Stomach (tissue), 4 donors: ENCODE results near the gene RANBP1.

Experiments
- POLR2A ChIP-seq, 4 donors: fragments of 450-650 bp; IDR thresholded peaks; one replicate each; pipeline ENCODE4 v1.6.1; 2016; ENCODE audit warnings: antibody characterized with exemption in 4 of 4, control low read depth in 2 of 4, mild to moderate bottlenecking in 1 of 4, moderate library complexity in 1 of 4
- POLR2AphosphoS5 ChIP-seq, 3 donors: sonication (generic); formaldehyde crosslinking; IDR thresholded peaks; one replicate each; pipeline ENCODE4 v1.6.1; 2016; ENCODE audit warnings: antibody characterized with exemption in 3 of 3
- TF ChIP-seq, protein P1 (sequence below), 7 experiments: fragments of 450-650 bp in 4 of 7; fragments of 200-600 bp in 3 of 7; sonication (generic) in 3 of 7; IDR thresholded peaks; one replicate each; pipeline ENCODE4 v1.5.1; 2016 to 2019; ENCODE audit warnings: antibody characterized with exemption in 7 of 7, control low read depth in 2 of 7, mild to moderate bottlenecking in 1 of 7

DNA sequence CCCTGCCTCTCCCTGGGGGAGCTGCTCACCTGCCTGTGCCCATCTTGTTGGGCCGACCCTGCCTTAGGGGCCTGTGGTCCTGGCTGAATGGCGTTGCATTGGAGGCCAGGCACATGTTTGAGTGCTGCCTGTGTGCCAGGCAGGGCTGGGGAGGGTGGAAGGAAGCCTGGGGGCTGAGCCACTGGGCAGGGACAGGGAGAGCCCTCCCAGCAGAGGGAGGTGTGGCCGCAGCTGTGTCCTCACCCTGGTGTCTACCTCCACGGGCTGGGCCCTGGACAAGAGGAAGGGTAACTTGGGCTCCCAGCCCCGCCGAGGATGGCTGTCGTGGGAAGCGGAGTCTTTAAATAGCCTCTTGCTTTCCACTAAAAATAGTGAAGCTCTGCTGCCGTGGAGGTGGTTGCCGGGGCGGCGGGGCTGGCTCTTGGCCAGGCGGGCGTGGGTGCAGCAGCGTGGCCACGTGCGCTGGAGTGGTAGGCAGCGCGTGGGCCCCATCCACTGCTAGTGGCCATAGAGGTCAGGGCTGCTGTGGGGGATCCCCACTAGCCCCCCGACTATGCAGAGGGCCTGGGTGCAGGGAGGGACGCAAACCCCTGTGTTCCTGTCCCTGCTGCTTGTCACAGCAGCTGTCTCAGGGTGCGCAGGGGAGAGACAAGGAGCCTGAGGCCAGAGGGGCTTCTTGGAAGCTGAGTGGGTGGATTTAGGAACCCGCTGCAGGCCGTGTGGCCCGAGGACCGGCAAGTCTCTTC, 21.9 kb downstream of the RANBP1 start:
- no peak for TF ChIP-seq POLR2AphosphoS5 (IDR thresholded peaks at IDR 0.05)
- TF ChIP-seq, protein P1, sequence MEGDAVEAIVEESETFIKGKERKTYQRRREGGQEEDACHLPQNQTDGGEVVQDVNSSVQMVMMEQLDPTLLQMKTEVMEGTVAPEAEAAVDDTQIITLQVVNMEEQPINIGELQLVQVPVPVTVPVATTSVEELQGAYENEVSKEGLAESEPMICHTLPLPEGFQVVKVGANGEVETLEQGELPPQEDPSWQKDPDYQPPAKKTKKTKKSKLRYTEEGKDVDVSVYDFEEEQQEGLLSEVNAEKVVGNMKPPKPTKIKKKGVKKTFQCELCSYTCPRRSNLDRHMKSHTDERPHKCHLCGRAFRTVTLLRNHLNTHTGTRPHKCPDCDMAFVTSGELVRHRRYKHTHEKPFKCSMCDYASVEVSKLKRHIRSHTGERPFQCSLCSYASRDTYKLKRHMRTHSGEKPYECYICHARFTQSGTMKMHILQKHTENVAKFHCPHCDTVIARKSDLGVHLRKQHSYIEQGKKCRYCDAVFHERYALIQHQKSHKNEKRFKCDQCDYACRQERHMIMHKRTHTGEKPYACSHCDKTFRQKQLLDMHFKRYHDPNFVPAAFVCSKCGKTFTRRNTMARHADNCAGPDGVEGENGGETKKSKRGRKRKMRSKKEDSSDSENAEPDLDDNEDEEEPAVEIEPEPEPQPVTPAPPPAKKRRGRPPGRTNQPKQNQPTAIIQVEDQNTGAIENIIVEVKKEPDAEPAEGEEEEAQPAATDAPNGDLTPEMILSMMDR (IDR thresholded peaks at IDR 0.05): no peak
- no peak for TF ChIP-seq POLR2A (IDR thresholded peaks at IDR 0.05)
